Esophagus (tissue), 2 donors: ENCODE data around the gene GPR21. TPM values are rescaled to one million over a fixed set of nuclear protein-coding genes. Genes with fewer than 3 reads are reported as not detected.
A peak's percentile ranks its signal among the peaks of the same experiment; 100 is the strongest.

Experiments used
- H3K27ac ChIP-seq, 2 donors: one replicate each; pipeline ENCODE4 v1.5.1; 2013; ENCODE audit warnings: low read depth in 2 of 2, mild to moderate bottlenecking in 2 of 2, inconsistent platforms in 1 of 2, low read length in 1 of 2, moderate library complexity in 1 of 2
- H3K27me3 ChIP-seq, 2 donors: one replicate each; pipeline ENCODE4 v1.6.1; 2013; ENCODE audit warnings: low read length in 2 of 2, control low read depth in 1 of 2, mild to moderate bottlenecking in 1 of 2; ENCODE audit not compliant: insufficient read depth in 2 of 2, control insufficient read depth in 1 of 2
- H3K36me3 ChIP-seq, 2 donors: one replicate each; pipeline ENCODE4 v1.6.1; 2013; ENCODE audit warnings: low read length in 1 of 2; ENCODE audit not compliant: control insufficient read depth in 2 of 2, insufficient read depth in 2 of 2
- H3K4me1 ChIP-seq, 2 donors: one replicate each; pipeline ENCODE4 v1.6.1; 2013; ENCODE audit warnings: low read length in 1 of 2; ENCODE audit not compliant: control insufficient read depth in 2 of 2, insufficient read depth in 2 of 2
- H3K4me3 ChIP-seq, 2 donors: one replicate each; pipeline ENCODE4 v1.5.1; 2013; ENCODE audit warnings: low read length in 2 of 2, mild to moderate bottlenecking in 2 of 2, low read depth in 1 of 2, moderate library complexity in 1 of 2
- H3K9me3 ChIP-seq, 2 donors: one replicate each; pipeline ENCODE4 v1.6.1; 2013; ENCODE audit warnings: mild to moderate bottlenecking in 2 of 2, low read depth in 1 of 2, low read length in 1 of 2, moderate library complexity in 1 of 2; ENCODE audit not compliant: control insufficient read depth in 2 of 2, insufficient read depth in 1 of 2
- WGBS, 2 donors: extraction: QIAGEN DNeasy Blood & Tissue Kit; methylation state at CpG; one replicate each; pipeline ENCODE4 v1.1.7; 2013; 5-methylcytosine and 5-hydroxymethylcytosine counted together
- polyA plus RNA-seq, 2 donors: library from polyadenylated mRNA; stranded (reverse); fragments of 200-250 nt; gene quantifications; one replicate each; pipeline ENCODE4 v1.2.3, GENCODE V29; 2013
- donor health status: healthy with polysubstance abuse.
- donor health status: Bipolar disorder and iron deficiency.

The GPR21 gene
- polyA plus RNA-seq, 2 donors: 0.12 to 0.20 TPM

DNA sequence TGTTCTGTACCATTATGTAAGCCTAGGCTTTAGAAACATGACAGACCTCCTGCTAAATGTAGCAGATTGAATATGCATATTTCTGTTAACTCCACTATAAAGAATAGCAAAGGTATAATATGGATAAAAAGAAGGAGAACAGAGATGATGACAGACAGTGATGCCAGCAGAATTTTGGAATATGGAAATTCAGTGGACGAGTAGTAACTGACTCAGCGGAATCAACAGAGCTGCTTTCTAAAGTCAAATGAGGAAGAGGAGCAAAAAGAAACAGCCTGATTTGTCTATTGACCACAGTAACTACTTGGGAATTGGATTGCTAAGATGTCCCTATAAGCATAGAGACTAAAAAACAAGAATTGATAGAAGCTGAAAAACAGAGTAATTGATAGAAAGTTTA is 8.0 kb downstream of the GPR21 start:
- Histone ChIP-seq H3K4me1 (no peaks in the 10 kb centered on the region), H3K27me3 (no peaks in the 10 kb centered on the region), H3K36me3 (no peaks in the 10 kb centered on the region), H3K4me3 (no peak overlapping the region), H3K9me3 (no peaks in the 10 kb centered on the region), H3K27ac (peak overlapping the region in 1 of 2 donors; percentile 5)
- WGBS, 2 donors: 84 to 91% methylated on average over 2 of the region's 2 CpGs

DNA sequence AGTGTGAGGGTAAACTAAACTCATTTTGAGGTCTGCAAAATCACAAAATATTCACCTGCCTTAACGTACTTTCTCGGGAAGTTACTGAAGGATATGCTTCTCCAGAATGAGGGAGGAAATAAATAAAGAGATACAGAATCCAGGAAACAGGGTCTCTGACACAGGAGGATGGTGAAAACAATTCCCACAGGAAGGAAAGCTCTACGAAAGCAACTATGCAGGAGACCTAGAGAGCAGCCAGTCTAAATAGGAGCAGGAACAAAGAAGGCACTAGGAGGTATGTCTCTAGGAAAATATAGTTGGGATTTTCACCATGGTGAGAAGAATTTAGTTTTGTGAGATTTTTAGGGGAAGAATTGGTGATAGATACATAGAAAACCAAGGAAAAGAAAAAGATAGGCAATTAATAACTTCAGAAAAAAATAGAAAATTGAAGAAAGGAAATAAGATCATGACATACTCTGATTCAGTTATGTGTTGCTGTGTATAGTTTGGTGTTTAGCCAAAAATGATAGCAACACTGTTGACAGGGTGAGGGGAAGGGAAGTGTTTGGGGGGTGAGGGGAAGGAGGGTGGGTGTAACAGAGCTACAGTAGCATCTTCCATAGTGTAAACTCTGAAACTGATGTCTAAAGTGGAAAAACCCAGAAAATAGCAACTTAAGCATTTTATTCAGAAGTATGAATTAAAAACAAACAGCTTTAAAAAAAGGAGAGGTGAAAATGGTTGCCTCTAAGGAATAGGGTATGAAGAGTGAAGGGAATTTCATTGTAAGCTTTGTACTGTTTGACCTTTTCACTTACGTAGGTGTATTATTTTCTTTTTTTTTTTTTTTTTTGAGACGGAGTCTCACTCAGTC is 9.8 kb downstream of the GPR21 start:
- no peaks in the 10 kb centered on the region for H3K9me3 ChIP-seq
- H3K4me3 ChIP-seq: no peak overlapping the region
- no peaks in the 10 kb centered on the region for H3K4me1 ChIP-seq
- WGBS, 2 donors: 83 to 87% methylated on average over 4 to 5 of the region's 5 CpGs
- H3K27me3 ChIP-seq: no peaks in the 10 kb centered on the region
- no peaks in the 10 kb centered on the region for H3K36me3 ChIP-seq
- no peak overlapping the region for H3K27ac ChIP-seq

DNA sequence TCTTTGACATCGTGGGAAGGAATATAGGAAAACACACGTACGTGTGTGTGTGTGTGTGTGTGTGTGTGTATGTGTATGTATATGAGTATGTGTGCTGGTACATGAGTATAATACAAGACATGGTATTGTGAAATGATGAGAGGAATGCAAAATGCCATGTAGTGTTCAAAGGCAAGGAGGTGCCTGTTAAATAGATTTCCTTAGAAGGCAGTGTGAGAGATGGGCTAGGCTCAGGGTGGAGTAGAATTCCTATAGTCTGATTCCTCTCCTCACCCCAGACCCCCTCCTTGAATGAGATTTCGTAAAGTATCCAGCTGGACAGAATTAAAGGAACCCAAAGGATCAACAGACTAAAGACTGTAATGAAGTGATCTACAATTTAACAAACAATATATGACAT is 11.1 kb downstream of the GPR21 start:
- H3K27ac ChIP-seq: no peak overlapping the region
- no peak overlapping the region for H3K4me3 ChIP-seq
- H3K4me1 ChIP-seq: no peaks in the 10 kb centered on the region
- WGBS, 2 donors: 75 to 82% methylated on average over 4 of the region's 4 CpGs
- H3K36me3 ChIP-seq: no peaks in the 10 kb centered on the region
- no peaks in the 10 kb centered on the region for H3K9me3 ChIP-seq
- H3K27me3 ChIP-seq: no peaks in the 10 kb centered on the region

DNA sequence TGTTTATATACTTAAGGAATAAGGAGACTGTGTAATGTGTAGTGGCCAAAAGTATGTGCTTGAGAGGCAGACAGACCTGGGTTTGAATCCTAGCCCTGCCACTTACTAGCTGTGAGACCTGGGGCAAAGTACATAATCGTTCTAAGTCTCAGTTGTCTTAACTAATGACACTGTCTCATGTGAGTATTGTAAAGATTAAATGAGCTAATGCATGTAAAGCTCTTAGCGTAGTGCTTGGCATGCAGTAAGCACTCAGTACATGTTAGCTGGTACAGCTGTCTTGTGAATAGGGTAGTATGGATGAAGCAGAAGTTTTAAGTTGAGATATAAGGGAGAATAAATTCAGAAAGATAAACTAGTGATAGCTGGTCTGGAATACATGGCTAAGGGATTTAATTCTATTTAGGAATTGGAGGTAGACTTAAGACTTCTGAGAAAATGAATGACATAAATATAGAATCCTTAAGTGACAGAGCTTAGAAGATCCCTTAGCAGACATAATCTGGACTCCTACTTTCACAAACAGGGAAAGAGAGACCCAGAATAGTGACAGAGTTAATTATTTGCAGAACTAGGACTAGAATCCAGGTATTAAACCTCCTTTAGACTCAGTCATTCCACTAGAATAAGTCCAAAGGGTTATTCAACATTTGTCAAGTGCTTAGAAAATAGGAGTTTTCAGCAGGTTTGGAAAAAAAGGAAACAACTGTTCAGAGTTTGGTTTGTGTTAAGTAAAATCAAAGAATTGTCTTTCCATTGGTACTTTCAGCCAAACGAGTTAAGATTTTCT is 13.1 kb downstream of the GPR21 start:
- H3K4me3 ChIP-seq: no peak overlapping the region
- no peaks in the 10 kb centered on the region for H3K27me3 ChIP-seq
- no peaks in the 10 kb centered on the region for H3K36me3 ChIP-seq
- WGBS, 2 donors: 65 to 70% methylated on average over 3 of the region's 3 CpGs
- no peaks in the 10 kb centered on the region for H3K4me1 ChIP-seq
- no peaks in the 10 kb centered on the region for H3K9me3 ChIP-seq
- H3K27ac ChIP-seq: no peak overlapping the region

DNA sequence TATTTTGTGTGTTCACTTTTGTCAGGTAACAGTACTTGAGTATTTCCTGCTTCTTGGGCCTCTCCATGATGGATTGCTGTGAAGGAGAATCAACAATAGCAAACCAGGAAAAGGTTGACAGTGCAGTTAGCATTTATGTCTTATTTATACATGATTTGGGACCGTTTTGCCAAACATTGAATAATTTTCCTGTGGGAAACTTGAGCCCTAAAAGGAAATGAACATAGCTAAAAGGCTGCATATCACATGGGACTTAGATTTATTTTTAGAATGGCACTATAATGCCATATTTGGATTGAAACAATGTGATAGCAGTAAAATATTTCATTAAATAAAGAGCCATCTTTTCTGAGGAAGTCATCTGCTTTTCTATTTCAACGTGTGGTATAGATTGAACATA is 15.3 kb downstream of the GPR21 start:
- Histone ChIP-seq H3K4me1 (no peaks in the 10 kb centered on the region), H3K4me3 (no peak overlapping the region), H3K27me3 (no peaks in the 10 kb centered on the region), H3K36me3 (no peaks in the 10 kb centered on the region), H3K27ac (peak overlapping the region in 1 of 2 donors; percentile 25), H3K9me3 (no peaks in the 10 kb centered on the region)
- 23 to 25% methylated on average over 2 of the region's 2 CpGs for WGBS, 2 donors

DNA sequence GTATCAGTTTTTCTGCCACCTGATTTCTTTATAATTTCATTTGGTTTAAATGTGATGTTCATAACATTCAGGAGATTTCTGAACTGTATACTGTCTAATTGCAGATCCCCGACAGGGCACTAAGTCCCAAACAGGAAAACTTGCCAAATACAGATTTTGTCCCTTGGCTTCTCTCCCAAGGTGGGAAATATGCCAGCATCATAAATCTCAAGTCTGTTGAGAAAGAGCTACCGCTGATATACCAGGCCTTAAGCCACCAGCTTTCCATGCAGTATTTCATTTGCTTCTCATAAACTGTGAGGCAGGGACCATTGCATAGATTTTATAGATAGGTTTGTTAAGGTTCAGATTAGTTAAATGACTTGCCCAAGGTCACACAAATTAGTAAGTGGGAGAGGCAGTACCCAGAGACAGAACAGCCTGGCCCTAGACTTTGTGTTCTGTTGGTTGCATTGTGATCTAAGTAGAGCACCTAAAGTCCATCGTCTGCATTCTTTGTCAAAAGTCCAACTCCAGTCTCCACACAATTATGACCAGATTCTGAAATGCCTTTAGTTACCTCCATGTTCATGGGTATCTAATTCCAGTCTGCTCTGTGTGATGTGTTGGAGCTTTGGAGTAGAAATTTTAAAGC is 16.2 kb downstream of the GPR21 start:
- Histone ChIP-seq H3K4me3 (no peak overlapping the region), H3K9me3 (no peaks in the 10 kb centered on the region), H3K27ac (peak overlapping the region in 1 of 2 donors; percentile 53), H3K27me3 (no peaks in the 10 kb centered on the region), H3K4me1 (no peaks in the 10 kb centered on the region), H3K36me3 (no peaks in the 10 kb centered on the region)
- WGBS, 2 donors: 23 to 24% methylated on average over 3 of the region's 3 CpGs

DNA sequence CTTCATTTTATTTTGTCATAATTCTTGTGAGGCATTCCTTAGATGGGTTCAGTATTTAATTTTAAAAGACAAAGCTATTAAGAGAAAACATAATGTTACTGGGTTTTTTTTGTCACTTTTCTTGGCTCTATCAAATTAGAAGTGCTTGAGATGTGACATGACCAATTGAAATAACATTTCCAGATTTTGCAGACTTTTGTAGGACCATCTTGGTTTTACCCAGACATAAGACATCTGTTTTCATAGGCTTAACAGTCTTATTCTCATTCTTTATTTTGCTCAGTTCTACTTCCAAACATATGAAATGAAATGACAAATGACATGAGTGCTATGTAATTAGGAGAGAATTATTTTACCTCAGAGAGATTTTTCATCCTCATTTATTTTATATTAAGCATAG is 19.6 kb downstream of the GPR21 start:
- H3K27ac ChIP-seq: no peak overlapping the region
- no peaks in the 10 kb centered on the region for H3K36me3 ChIP-seq
- no peak overlapping the region for H3K4me3 ChIP-seq
- H3K27me3 ChIP-seq: no peaks in the 10 kb centered on the region
- H3K4me1 ChIP-seq: no peaks in the 10 kb centered on the region
- no peaks in the 10 kb centered on the region for H3K9me3 ChIP-seq

DNA sequence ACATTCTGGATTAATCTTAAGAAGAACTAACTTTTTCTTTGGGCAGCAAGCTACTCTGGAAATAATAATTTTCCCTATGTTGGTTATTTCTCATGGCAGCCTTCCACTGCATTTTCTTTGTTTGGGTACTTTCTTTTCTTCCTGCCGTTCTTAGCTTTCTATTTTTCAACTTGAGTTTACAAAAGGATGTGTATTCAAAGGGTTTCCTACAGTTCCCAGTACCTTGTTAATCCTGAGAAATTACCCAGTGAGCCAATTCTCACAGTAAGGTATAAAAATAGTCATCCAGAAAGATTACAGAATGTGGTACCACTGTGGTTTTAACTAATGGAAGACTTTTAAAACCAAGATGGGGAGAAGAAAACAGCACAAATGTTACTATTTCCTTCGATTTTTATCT is 20.2 kb downstream of the GPR21 start:
- Histone ChIP-seq H3K27me3 (no peaks in the 10 kb centered on the region), H3K4me3 (no peak overlapping the region), H3K27ac (no peak overlapping the region), H3K4me1 (no peaks in the 10 kb centered on the region), H3K9me3 (no peaks in the 10 kb centered on the region), H3K36me3 (no peaks in the 10 kb centered on the region)
- WGBS, 2 donors: 38 to 40% methylated on average over 2 of the region's 2 CpGs

DNA sequence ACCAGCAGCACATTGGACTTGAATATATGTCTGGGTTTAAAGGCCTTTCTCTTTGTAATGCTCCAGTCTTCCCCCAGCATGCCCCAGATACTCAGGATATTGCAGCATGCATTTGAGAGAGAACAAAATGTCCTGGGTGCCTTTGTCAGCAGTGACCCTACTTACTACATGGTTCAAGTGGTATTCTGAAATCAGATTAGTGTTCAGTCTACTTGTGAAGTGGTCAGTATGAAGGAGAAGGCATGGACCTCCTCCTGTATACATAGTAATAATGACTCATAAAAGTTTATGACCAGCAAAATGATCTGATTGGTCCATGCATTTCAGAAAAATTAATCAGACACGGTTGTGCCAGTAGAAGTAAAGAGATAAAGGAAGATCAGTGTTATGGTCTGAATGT is 25.4 kb downstream of the GPR21 start:
- Histone ChIP-seq H3K27ac (no peak overlapping the region), H3K36me3 (peaks cover 0 to under 1% of the 10 kb centered on the region in 2 donors), H3K4me3 (no peak overlapping the region), H3K27me3 (no peaks in the 10 kb centered on the region), H3K9me3 (no peaks in the 10 kb centered on the region), H3K4me1 (peaks cover 0 to under 1% of the 10 kb centered on the region in 2 donors)
- WGBS, 2 donors: 82 to 83% methylated on average over 1 of the region's 1 CpG
